Measurements from ENCODE around the gene HSD17B4.
A peak's percentile ranks its signal among the peaks of the same experiment; 100 is the strongest.

GRCh38 chr5:119578937-119579336 lies 126.6 kb downstream of the HSD17B4 start:
- TF ChIP-seq POLR2AphosphoS5 (IDR thresholded peaks at IDR 0.05; ENCODE audit: low read depth, low read length) (no peak), ZNF274 (IDR thresholded peaks at IDR 0.05; ENCODE audit: low read depth, low read length) (no peak), CTCF (IDR thresholded peaks at IDR 0.05 in 2 of 3, conservative IDR thresholded peaks at IDR 0.05 in 1 of 3; ENCODE audit: borderline replicate concordance in 1 of 3, insufficient read depth in 1 of 3, low read depth in 2 of 3, low read length in 2 of 3) (peak; percentile 28 to 62 (median 43); a peak in 5 of 6 replicates), POLR2A (IDR thresholded peaks at IDR 0.05; ENCODE audit: borderline replicate concordance, extremely low read depth, insufficient read depth, insufficient read length) (no peak), RAD21 (IDR thresholded peaks at IDR 0.05; ENCODE audit: low read depth) (peak; percentile 50), TCF7L2 (IDR thresholded peaks at IDR 0.05; ENCODE audit: borderline replicate concordance, extremely low read depth, insufficient read depth, insufficient read length) (no peak), ZBTB33 (IDR thresholded peaks at IDR 0.05; ENCODE audit: extremely low read depth, insufficient replicate concordance, low read length) (no peak), EGR1 (IDR thresholded peaks at IDR 0.05; ENCODE audit: low read depth) (no peak), REST (IDR thresholded peaks at IDR 0.05; ENCODE audit: low read depth) (no peak)

Measured in HCT116 (cell line).